Spleen (tissue), 7 donors: ENCODE data around the gene HSF2BP.

ENCODE experiments used
- POLR2A ChIP-seq, 3 donors: fragments of 450-650 bp; IDR thresholded peaks; one replicate each; pipeline ENCODE4 v1.5.1; 2017; ENCODE audit warnings: antibody characterized with exemption in 3 of 3, mild to moderate bottlenecking in 1 of 3
- TF ChIP-seq, protein P1 (sequence below), 11 experiments: fragments of 200-600 bp in 7 of 11; fragments of 450-650 bp in 4 of 11; sonication (generic) in 4 of 11; IDR thresholded peaks in 8 of 11; conservative IDR thresholded peaks in 3 of 11; 1 replicate in 7 of 11; 2 replicates in 4 of 11; pipeline versions ENCODE4 v1.4.0 to v1.8.0; 2016 to 2021; ENCODE audit warnings: antibody characterized with exemption in 11 of 11, inconsistent platforms in 4 of 11, mild to moderate bottlenecking in 1 of 11
- donor health status: DM: no; HTN: no; CAD: no; lungs with moderate emphysema.
- donor health status: DM: no; HTN: no; CAD: no.
- donor health status: DM: no; HTN: no; CAD: no.

DNA sequence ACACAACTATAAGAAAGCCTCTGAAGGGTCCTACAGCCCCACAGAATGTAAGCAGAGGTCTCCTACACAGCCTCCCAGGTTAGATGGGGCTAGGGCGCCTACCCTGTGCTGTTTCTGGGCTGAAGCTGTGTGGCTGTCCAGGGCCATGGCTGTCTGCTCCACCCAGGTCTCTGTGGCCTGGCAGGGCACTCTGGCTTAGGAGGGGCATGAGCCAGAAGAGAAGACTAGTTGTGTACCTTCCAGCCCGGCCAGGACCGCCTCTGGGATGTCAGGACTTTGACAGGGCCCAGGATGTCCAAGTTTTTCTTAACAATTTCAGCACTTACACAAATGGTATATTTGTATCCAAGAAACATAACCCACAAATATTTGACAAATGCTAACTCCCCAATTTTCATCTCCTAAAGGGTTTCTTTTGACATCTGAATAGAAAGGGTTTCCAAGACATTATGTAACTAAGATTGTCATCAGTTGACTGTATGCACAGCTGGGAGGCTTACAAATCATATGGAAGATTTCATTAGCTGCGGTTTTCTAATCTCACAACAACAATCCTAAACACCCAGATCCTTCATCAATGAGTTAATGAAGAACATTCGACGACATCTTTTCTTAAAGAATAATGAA is 80.5 kb downstream of the HSF2BP start:
- TF ChIP-seq, protein P1, sequence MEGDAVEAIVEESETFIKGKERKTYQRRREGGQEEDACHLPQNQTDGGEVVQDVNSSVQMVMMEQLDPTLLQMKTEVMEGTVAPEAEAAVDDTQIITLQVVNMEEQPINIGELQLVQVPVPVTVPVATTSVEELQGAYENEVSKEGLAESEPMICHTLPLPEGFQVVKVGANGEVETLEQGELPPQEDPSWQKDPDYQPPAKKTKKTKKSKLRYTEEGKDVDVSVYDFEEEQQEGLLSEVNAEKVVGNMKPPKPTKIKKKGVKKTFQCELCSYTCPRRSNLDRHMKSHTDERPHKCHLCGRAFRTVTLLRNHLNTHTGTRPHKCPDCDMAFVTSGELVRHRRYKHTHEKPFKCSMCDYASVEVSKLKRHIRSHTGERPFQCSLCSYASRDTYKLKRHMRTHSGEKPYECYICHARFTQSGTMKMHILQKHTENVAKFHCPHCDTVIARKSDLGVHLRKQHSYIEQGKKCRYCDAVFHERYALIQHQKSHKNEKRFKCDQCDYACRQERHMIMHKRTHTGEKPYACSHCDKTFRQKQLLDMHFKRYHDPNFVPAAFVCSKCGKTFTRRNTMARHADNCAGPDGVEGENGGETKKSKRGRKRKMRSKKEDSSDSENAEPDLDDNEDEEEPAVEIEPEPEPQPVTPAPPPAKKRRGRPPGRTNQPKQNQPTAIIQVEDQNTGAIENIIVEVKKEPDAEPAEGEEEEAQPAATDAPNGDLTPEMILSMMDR (IDR thresholded peaks at IDR 0.05 in 8 of 11, conservative IDR thresholded peaks at IDR 0.05 in 3 of 11) = no peak
- no peak for TF ChIP-seq POLR2A (IDR thresholded peaks at IDR 0.05)
